Fibroblast of the conjunctiva (primary cell): Measurements from ENCODE around the gene FASN.
"Not testable (repeated sequence)": the region's sequence is repeated elsewhere in the genome, so short reads cannot be mapped to it uniquely, and the experiment has no call there.

Experiments
- DNase-seq: peaks from one replicate; pipeline ENCODE4 v3.0.0-alpha.2; 2010; ENCODE audit warnings: low read depth

The FASN gene

GRCh38 chr17:82098169-82098938 is at the start of gene FASN:
Gene FASN, minus strand, starts transcription at chr17:82098236. Its CDS starts 1,791 bp downstream, at chr17:82096445.
- DNase-seq: peak; percentile 89

GRCh38 chr17:82146663-82147654 is 48.9 kb upstream of the FASN start:
- DNase-seq: no peak

- DNase-seq: no peak
Measured at GRCh38 chr17:82145550-82146155, 47.6 kb upstream of the FASN start.

- DNase-seq: no peak
Measured at GRCh38 chr17:82143333-82143732, 45.3 kb upstream of the FASN start.

- not testable (repeated sequence) for DNase-seq
Measured at GRCh38 chr17:82139961-82140360, 41.9 kb upstream of the FASN start.

- no peak for DNase-seq
Measured at GRCh38 chr17:82138511-82138992, 40.5 kb upstream of the FASN start.

- DNase-seq: peak; percentile 62
Measured at GRCh38 chr17:82134101-82134500, 36.1 kb upstream of the FASN start.

- peak; percentile 47 for DNase-seq
Measured at GRCh38 chr17:82133166-82133953, 35.3 kb upstream of the FASN start.

- DNase-seq: no peak
Measured at GRCh38 chr17:82129095-82129494, 31.1 kb upstream of the FASN start.

- no peak for DNase-seq
Measured at GRCh38 chr17:82128287-82128686, 30.3 kb upstream of the FASN start.

GRCh38 chr17:82127704-82128103 is 29.7 kb upstream of the FASN start:
- no peak for DNase-seq

- no peak for DNase-seq
Measured at GRCh38 chr17:82127315-82127595, 29.2 kb upstream of the FASN start.

- no peak for DNase-seq
Measured at GRCh38 chr17:82126556-82127314, 28.7 kb upstream of the FASN start.

GRCh38 chr17:82124101-82124500 is 26.1 kb upstream of the FASN start:
- no peak for DNase-seq

GRCh38 chr17:82121660-82122629 is 23.9 kb upstream of the FASN start:
- DNase-seq: no peak

- DNase-seq: no peak
Measured at GRCh38 chr17:82121246-82121645, 23.2 kb upstream of the FASN start.

GRCh38 chr17:82120148-82120547 is 22.1 kb upstream of the FASN start:
- DNase-seq: no peak

GRCh38 chr17:82118815-82119380 is 20.9 kb upstream of the FASN start:
- no peak for DNase-seq

GRCh38 chr17:82118168-82118814 is 20.3 kb upstream of the FASN start:
- no peak for DNase-seq
